Astrocyte of the spinal cord (primary cell): ENCODE measurements around the gene USP13.

Experiments used
- DNase-seq: peaks from one replicate; pipeline ENCODE4 v3.0.0; 2011; ENCODE audit warnings: low read depth, low spot score
- H3K4me3 ChIP-seq: 2 replicates; pipeline ENCODE4 v1.5.1; 2011; ENCODE audit warnings: low read depth, mild to moderate bottlenecking, low read length, moderate library complexity
- in situ Hi-C: cut with HindIII; loops from 2 replicates; pipeline ENCODE4 v1.10.0; 2017; ENCODE audit warnings: low sequenced_read_pairs
- TF ChIP-seq, protein P1 (sequence below): IDR thresholded peaks from 2 replicates; pipeline ENCODE4 v1.5.1; 2012; ENCODE audit warnings: low read depth, mild to moderate bottlenecking, low read length, inconsistent platforms

Gene USP13

DNA sequence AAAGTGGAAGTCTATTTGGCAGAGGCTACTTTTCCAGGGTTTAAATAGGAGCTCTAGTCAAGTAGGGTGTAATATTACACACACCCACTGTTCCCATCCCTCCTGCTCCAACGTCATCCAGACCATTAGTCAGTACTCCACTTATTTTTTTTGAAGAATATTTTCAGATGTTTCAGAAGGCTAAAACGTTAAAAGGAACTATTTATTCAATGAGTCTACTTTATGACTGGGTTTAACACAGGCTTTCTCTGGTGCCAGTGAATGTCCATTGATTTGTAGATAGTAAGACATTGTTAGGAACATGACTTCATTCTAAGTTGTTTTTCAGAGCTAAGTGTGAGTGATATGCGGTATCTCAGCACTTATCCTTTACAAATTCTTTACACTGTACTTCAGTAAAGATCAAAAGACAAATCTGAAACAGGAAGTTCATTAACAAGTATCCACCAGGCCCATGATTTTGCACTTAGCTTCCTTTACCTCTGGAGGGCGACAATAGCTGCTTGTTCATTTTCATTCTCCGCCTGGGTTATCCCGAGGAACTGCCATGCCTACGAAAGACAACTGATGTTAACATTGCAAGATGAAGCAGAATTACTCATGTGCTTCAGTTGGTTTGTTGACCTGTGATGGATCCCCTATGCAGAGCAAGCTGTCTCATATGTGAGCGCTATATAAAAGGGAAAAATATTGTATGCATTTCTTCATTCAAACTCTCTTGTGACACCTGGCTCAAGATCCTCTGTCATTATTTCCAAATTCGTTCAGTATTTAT, 158.7 kb downstream of the USP13 start:
- DNase-seq: peak; percentile 90
- in situ Hi-C loops: no loop called here
- TF ChIP-seq, protein P1, sequence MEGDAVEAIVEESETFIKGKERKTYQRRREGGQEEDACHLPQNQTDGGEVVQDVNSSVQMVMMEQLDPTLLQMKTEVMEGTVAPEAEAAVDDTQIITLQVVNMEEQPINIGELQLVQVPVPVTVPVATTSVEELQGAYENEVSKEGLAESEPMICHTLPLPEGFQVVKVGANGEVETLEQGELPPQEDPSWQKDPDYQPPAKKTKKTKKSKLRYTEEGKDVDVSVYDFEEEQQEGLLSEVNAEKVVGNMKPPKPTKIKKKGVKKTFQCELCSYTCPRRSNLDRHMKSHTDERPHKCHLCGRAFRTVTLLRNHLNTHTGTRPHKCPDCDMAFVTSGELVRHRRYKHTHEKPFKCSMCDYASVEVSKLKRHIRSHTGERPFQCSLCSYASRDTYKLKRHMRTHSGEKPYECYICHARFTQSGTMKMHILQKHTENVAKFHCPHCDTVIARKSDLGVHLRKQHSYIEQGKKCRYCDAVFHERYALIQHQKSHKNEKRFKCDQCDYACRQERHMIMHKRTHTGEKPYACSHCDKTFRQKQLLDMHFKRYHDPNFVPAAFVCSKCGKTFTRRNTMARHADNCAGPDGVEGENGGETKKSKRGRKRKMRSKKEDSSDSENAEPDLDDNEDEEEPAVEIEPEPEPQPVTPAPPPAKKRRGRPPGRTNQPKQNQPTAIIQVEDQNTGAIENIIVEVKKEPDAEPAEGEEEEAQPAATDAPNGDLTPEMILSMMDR: peak; percentile 78
- H3K4me3 ChIP-seq: no peak overlapping the region

DNA sequence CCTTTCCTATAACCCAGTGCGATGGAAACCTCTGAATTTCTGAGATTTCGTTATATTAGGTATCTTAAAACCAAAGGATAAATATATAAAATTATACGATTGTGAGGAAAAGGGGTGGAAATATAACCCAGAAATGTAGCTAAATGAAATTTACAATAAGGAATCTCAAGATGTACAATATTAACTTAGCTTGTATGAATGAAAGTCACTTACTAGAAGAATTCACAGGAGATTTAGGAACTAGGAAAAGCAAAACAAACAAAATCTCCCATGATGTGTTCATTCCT, 159.2 kb downstream of the USP13 start:
- in situ Hi-C loops: no loop called here

GRCh38 chr3:179819379-179819778, 166.5 kb downstream of the USP13 start:
- H3K4me3 ChIP-seq: no peak overlapping the region
- TF ChIP-seq, protein P1: no peak
- in situ Hi-C loops: no loop called here
- DNase-seq: no peak

More for the DNA sequence above, 159.2 kb downstream of the USP13 start:
- no peak overlapping the region for H3K4me3 ChIP-seq
- no peak for DNase-seq
- TF ChIP-seq, protein P1: no peak

DNA sequence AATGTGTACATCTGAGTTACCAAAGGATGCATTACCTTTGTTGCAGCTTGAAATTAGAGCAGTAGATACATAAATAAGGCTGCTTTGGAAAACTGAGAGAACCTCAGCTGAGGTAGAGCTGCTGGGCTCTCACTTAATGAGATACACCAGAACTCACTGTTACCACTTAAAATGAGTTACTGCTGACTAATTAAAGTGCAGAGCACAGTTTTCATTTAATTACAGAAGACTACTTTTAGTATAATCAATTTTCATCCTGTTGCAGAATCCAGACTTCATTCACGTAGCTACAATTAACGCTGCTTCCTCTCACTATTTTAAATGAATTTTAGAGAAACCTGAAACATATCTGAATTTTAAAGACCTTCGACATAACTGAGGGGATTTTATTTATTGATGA, 169.5 kb downstream of the USP13 start:
- in situ Hi-C loops: no loop called here
- TF ChIP-seq, protein P1: no peak
- H3K4me3 ChIP-seq: no peak overlapping the region

GRCh38 chr3:179825527-179826246, 172.8 kb downstream of the USP13 start:
- TF ChIP-seq, protein P1: no peak
- no peak overlapping the region for H3K4me3 ChIP-seq
- DNase-seq: no peak
- in situ Hi-C loops: no loop called here

More for the DNA sequence above, 169.5 kb downstream of the USP13 start:
- DNase-seq: no peak

DNA sequence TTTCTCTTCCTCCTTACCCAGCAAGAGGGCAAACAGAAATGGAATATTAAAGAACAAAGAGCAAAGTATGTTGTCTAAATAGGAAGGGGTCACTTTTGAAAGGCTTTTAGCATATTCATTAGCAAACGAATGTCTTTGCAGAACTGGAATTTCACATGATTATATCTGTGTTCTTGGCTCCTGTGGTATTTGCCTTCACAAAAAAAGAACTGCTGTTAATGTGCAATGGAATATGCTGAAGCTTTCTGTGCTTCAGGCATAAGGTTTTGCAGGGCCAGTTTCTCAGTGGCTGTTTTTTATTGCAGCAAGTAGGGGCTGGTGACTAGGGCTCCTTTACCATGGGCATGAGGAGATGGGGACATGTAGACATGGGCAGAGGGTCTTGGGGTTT, 173.4 kb downstream of the USP13 start:
- DNase-seq: no peak
- in situ Hi-C loops: no loop called here
- TF ChIP-seq, protein P1: no peak
- no peak overlapping the region for H3K4me3 ChIP-seq
